Endothelial cell (in vitro differentiated cells): ENCODE measurements around the gene CTNNBL1. TPM values are rescaled to one million over a fixed set of nuclear protein-coding genes. Genes with fewer than 3 reads are reported as not detected.
"Not testable (repeated sequence)": the region's sequence is repeated elsewhere in the genome, so short reads cannot be mapped to it uniquely, and the experiment has no call there.

Experiments
- DNase-seq: peaks from one replicate; pipeline ENCODE4 v3.0.0; 2021; ENCODE audit warnings: low spot score
- H3K27ac Mint-ChIP-seq: one replicate; pipeline ENCODE4 v1.8.0; 2021; ENCODE audit warnings: mixed read lengths, inconsistent platforms; ENCODE audit not compliant: unreplicated experiment
- H3K27me3 Mint-ChIP-seq: one replicate; pipeline ENCODE4 v1.8.0; 2021; ENCODE audit warnings: mild to moderate bottlenecking, moderate library complexity, mixed read lengths, inconsistent platforms; ENCODE audit not compliant: unreplicated experiment
- H3K36me3 Mint-ChIP-seq: one replicate; pipeline ENCODE4 v1.8.0; 2021; ENCODE audit warnings: mild to moderate bottlenecking, low read depth, mixed read lengths, inconsistent platforms; ENCODE audit not compliant: unreplicated experiment
- H3K4me1 Mint-ChIP-seq: one replicate; pipeline ENCODE4 v1.8.0; 2021; ENCODE audit warnings: mild to moderate bottlenecking, mixed read lengths, inconsistent platforms; ENCODE audit not compliant: unreplicated experiment
- H3K4me3 Mint-ChIP-seq: one replicate; pipeline ENCODE4 v1.8.0; 2021; ENCODE audit warnings: mild to moderate bottlenecking, mixed read lengths, inconsistent platforms; ENCODE audit not compliant: unreplicated experiment
- H3K9me3 Mint-ChIP-seq: one replicate; pipeline ENCODE4 v1.8.0; 2021; ENCODE audit warnings: mixed read lengths, inconsistent platforms; ENCODE audit not compliant: unreplicated experiment
- total RNA-seq: library from RNA; stranded (reverse); fragmentation: NEBNext Ultra II Directional; extraction: Animal tissue kit (Norgen Biotek cat#: 25700); gene quantifications from one replicate; pipeline ENCODE4 v1.2.1, GENCODE V29; 2021; ENCODE audit not compliant: unreplicated experiment
- TF ChIP-seq, protein P1 (sequence below): fragments of 200-600 bp; sonication (generic); IDR thresholded peaks from one replicate; pipeline ENCODE4 v1.5.0; 2021; ENCODE audit warnings: antibody characterized with exemption; ENCODE audit not compliant: unreplicated experiment

Gene CTNNBL1
- total RNA-seq, 1 donor from 2014 or later, result 84.8 TPM

DNA sequence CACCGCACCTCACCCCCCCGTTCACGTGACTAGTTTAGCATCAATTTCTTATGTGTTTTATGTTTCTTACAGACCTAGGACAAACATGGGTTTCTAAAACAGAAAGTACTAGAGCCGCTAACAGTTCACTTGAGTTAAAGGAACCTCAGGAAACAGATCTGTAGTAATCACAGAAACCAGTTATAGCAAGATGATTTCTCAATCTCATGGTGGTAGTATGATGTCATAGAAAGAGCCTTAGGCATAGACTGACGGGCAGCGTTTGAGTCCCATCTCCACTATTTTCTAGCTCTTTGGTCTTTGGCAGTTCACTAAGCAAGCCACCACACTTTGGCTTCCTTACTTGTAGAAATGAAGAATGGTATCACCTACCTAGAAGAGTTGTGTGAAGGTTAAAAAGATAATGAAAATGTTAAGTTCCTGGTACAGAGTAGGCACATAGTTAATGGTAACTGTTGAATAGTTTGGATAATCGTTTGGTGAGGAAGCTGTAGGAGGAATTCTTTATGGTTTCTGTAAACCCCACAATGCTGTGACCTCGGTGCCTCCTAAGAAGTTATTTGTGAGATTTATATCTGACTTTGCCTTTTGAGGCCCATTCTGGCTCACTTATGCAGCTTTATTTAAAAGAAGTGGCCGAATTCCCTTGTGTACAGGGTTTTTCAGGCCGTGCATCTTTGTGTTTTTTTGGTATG is 21.3 kb downstream of the CTNNBL1 start:
- peak overlapping the region; percentile 25 for H3K27ac Mint-ChIP-seq
- H3K4me1 Mint-ChIP-seq, result peaks cover 38% of the 10 kb centered on the region
- no peak overlapping the region for H3K4me3 Mint-ChIP-seq
- peaks cover 4% of the 10 kb centered on the region for H3K36me3 Mint-ChIP-seq
- TF ChIP-seq, protein P1, sequence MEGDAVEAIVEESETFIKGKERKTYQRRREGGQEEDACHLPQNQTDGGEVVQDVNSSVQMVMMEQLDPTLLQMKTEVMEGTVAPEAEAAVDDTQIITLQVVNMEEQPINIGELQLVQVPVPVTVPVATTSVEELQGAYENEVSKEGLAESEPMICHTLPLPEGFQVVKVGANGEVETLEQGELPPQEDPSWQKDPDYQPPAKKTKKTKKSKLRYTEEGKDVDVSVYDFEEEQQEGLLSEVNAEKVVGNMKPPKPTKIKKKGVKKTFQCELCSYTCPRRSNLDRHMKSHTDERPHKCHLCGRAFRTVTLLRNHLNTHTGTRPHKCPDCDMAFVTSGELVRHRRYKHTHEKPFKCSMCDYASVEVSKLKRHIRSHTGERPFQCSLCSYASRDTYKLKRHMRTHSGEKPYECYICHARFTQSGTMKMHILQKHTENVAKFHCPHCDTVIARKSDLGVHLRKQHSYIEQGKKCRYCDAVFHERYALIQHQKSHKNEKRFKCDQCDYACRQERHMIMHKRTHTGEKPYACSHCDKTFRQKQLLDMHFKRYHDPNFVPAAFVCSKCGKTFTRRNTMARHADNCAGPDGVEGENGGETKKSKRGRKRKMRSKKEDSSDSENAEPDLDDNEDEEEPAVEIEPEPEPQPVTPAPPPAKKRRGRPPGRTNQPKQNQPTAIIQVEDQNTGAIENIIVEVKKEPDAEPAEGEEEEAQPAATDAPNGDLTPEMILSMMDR, result no peak
- H3K9me3 Mint-ChIP-seq, result no peaks in the 10 kb centered on the region
- no peak for DNase-seq
- H3K27me3 Mint-ChIP-seq, result peaks cover 5% of the 10 kb centered on the region

DNA sequence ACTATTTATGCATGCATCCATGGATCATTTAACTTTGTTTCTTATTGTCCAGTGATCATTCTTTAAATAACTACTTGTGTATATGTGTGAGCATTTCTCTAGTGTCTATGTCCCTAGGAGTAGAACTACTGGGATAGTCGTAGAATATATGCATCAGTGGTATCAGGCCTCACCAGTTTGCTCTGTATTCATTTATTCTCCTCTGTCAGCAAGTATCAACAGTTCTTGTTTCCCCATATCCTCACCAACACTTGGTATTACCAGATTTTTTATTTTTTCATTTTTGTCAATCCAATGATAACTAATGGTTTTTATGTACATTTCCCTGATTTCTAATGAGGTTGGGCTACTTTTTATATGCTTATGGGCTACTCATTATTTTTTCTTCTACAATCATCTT is 27.9 kb downstream of the CTNNBL1 start:
- TF ChIP-seq, protein P1, result no peak
- Mint-ChIP-seq H3K9me3 (no peaks in the 10 kb centered on the region), H3K27me3 (no peaks in the 10 kb centered on the region), H3K27ac (no peak overlapping the region), H3K4me1 (peaks cover 10% of the 10 kb centered on the region), H3K4me3 (no peak overlapping the region), H3K36me3 (no peaks in the 10 kb centered on the region)
- no peak for DNase-seq

DNA sequence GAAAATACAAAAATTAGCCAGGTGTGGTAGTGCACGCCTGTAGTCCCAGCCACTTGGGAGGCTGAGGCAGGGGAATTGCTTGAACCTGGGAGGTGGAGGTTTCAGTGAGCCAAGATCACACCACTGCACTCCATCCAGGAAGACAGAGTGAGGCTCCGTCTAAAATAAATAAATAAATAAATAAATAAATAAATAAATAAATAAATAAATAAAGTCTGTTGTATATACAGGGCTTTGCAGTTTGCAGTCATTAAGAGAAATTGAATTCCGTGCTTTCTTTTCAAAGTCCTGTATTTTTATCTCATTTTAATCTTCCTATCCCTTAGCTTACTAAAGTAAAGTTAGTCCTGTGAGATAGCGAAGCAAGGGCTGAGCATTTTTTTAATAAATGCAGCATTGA is 28.5 kb downstream of the CTNNBL1 start:
- H3K4me1 Mint-ChIP-seq, result peaks cover 11% of the 10 kb centered on the region
- H3K4me3 Mint-ChIP-seq, H3K27ac Mint-ChIP-seq, DNase-seq, H3K36me3 Mint-ChIP-seq, H3K9me3 Mint-ChIP-seq, H3K27me3 Mint-ChIP-seq: not testable (repeated sequence)

DNA sequence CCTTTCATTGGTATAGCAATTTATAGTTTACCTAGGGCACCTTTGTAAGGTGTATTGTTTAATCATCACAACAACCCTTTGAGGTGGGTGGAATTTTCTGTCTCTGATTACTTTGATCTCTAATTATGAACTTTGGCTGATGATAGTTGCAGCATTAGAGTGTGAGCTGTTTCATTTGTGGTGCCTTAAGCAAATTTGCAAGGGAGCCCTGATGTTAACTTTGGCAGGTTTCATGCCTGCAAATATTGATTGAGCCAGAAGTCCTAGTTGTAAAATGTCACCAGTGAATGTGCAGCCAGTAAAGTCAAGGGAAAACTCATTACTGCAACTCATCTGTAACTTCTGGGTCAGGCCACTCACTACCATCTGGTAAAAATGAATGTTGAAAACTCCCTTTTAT is 29.8 kb downstream of the CTNNBL1 start:
- peaks cover 14% of the 10 kb centered on the region for H3K4me1 Mint-ChIP-seq
- no peaks in the 10 kb centered on the region for H3K27me3 Mint-ChIP-seq
- TF ChIP-seq, protein P1, result no peak
- H3K27ac Mint-ChIP-seq, result no peak overlapping the region
- H3K9me3 Mint-ChIP-seq, result no peaks in the 10 kb centered on the region
- no peaks in the 10 kb centered on the region for H3K36me3 Mint-ChIP-seq
- H3K4me3 Mint-ChIP-seq, result no peak overlapping the region
- no peak for DNase-seq

DNA sequence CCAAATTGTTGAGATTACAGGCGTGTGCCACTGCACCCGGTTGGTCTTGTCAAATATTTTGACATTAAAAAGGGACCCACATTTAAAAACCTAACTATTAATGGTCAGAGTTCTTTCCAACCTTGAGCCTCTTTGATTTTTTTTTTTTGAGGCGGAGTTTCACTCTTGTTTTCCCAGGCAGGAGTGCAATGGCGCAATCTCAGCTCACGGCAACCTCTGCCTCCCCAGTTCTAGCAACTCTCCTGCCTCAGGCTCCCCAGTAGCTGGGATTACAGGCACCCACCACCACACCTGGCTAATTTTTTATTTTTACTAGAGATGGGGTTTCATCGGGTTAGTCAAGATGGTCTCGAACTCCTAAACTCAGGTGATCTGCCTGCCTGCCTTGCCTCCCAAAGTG is 31.3 kb downstream of the CTNNBL1 start:
- Mint-ChIP-seq H3K4me1 (peaks cover 18% of the 10 kb centered on the region), H3K36me3 (no peaks in the 10 kb centered on the region), H3K9me3 (no peaks in the 10 kb centered on the region), H3K27me3 (no peaks in the 10 kb centered on the region), H3K4me3 (no peak overlapping the region), H3K27ac (no peak overlapping the region)
- DNase-seq, result no peak
- TF ChIP-seq, protein P1, result no peak
